ENCODE results near the gene SPEG.

The SPEG gene

GRCh38 chr2:219499555-219499954, 64.9 kb downstream of the SPEG start:
- DNase-seq = no peak

- DNase-seq = no peak
Observed at GRCh38 chr2:219500135-219500534, 65.5 kb downstream of the SPEG start.

GRCh38 chr2:219501849-219502248, 67.2 kb downstream of the SPEG start:
- no peak for DNase-seq

- DNase-seq = no peak
Observed at GRCh38 chr2:219502618-219503017, 68.0 kb downstream of the SPEG start.

- DNase-seq = no peak
Observed at GRCh38 chr2:219505585-219505984, 70.9 kb downstream of the SPEG start.

GRCh38 chr2:219506153-219506801, 71.6 kb downstream of the SPEG start:
- DNase-seq = no peak

GRCh38 chr2:219506802-219507526, 72.3 kb downstream of the SPEG start:
- DNase-seq = no peak

- DNase-seq = no peak
Observed at GRCh38 chr2:219507581-219508443, 73.2 kb downstream of the SPEG start.

- no peak for DNase-seq
Observed at GRCh38 chr2:219508444-219508734, 73.7 kb downstream of the SPEG start.

GRCh38 chr2:219508971-219509779, 74.5 kb downstream of the SPEG start:
- no peak for DNase-seq

GRCh38 chr2:219509780-219510511, 75.3 kb downstream of the SPEG start:
- DNase-seq = peak; percentile 24 to 47

- DNase-seq = no peak
Observed at GRCh38 chr2:219510512-219511135, 76.0 kb downstream of the SPEG start.

GRCh38 chr2:219511547-219512325, 77.1 kb downstream of the SPEG start:
- no peak for DNase-seq

- no peak for DNase-seq
Observed at GRCh38 chr2:219512524-219513216, 78.0 kb downstream of the SPEG start.

GRCh38 chr2:219513787-219514186, 79.1 kb downstream of the SPEG start:
- no peak for DNase-seq

- DNase-seq = no peak
Observed at GRCh38 chr2:219514196-219514761, 79.6 kb downstream of the SPEG start, which contains the start of gene ASIC4. Gene ASIC4 (plus strand): TSS chr2:219514482. CDS start chr2:219514725, 243 bp downstream.

GRCh38 chr2:219514836-219515235, 80.2 kb downstream of the SPEG start:
- no peak for DNase-seq

- DNase-seq = no peak
Observed at GRCh38 chr2:219515874-219516629, 81.4 kb downstream of the SPEG start.

GRCh38 chr2:219516888-219517287, 82.2 kb downstream of the SPEG start:
- DNase-seq = no peak
